Measurements from ENCODE around the gene AQP2.

Gene AQP2, protein sequence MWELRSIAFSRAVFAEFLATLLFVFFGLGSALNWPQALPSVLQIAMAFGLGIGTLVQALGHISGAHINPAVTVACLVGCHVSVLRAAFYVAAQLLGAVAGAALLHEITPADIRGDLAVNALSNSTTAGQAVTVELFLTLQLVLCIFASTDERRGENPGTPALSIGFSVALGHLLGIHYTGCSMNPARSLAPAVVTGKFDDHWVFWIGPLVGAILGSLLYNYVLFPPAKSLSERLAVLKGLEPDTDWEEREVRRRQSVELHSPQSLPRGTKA

DNA sequence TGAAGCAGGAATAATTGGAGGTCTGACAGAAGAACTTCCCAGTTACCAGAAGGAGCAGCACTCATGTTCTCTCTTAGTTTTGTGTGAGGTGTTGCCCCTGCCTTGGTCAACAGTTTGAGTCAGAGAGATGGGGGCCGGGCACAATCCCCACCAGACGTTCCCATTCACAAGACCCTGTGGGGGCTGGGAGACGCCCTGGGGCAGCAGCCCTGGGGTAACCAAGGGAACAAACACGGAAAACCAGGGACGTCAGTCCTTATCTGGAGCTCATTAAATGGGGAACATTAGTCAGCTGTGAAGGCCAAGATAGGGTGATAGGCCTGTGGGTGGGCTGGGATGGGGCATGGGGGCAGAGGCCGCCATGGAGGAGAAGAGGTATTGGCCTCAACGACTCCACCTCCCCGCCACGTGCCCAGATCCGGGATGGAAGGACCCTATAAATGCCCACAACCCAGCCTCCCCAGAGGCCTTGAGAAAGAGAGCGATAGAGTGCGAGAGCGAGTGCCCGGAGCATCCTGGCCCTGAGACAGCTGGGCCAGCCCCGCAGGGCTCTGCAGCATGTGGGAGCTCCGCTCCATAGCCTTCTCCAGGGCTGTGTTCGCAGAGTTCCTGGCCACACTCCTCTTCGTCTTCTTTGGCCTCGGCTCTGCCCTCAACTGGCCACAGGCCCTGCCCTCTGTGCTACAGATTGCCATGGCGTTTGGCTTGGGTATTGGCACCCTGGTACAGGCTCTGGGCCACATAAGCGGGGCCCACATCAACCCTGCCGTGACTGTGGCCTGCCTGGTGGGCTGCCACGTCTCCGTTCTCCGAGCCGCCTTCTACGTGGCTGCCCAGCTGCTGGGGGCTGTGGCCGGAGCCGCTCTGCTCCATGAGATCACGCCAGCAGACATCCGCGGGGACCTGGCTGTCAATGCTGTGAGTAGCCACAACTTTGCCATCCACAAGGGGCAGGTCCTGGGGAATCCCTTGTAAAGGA, at the start of gene AQP2:
Gene AQP2, plus strand, starts transcription at position 465 of the 979 bp plus-strand sequence. Its CDS starts 94 bp downstream, at position 559.
- DNase-seq = no peak

DNA sequence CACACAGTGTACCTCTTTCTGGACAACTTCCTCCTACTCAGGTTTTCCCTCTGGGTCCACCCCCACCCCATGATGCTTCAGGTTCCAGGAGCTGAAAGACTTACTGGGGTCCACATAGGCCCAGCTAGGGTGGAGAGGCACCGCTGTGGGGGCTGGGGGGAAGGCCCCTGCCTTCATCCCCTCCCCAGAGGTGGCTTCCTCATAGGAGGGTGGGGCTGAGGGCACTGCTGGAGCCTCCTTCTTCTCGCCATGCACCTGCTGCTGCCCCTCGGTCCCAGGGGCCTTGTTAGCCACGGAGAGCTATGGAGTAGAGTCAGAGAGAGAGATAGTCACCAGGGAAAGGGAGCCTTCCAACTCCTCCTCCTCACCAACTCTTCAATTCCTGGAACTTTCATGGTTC, 49.5 kb upstream of the AQP2 start:
- no peak for DNase-seq

DNA sequence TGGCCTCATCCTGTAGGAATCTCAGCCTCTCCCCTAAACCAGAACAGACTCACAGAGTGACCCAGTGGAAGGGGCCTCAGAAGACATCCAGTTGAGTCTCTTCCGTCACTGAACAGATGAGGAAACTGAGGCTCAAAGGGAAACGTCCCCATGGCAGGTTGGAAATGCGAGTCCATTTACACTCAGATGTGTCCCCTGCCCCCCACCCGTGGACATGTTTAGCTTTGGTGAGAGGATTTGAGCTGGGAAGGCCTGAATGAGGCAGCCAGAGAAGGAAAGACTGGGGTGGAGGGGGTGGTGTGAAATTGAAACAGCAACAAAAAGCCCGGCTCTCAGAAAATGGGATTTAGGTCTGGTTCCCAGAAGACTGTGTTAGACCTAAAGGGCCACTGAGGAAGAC, 48.6 kb upstream of the AQP2 start:
- no peak for DNase-seq

DNA sequence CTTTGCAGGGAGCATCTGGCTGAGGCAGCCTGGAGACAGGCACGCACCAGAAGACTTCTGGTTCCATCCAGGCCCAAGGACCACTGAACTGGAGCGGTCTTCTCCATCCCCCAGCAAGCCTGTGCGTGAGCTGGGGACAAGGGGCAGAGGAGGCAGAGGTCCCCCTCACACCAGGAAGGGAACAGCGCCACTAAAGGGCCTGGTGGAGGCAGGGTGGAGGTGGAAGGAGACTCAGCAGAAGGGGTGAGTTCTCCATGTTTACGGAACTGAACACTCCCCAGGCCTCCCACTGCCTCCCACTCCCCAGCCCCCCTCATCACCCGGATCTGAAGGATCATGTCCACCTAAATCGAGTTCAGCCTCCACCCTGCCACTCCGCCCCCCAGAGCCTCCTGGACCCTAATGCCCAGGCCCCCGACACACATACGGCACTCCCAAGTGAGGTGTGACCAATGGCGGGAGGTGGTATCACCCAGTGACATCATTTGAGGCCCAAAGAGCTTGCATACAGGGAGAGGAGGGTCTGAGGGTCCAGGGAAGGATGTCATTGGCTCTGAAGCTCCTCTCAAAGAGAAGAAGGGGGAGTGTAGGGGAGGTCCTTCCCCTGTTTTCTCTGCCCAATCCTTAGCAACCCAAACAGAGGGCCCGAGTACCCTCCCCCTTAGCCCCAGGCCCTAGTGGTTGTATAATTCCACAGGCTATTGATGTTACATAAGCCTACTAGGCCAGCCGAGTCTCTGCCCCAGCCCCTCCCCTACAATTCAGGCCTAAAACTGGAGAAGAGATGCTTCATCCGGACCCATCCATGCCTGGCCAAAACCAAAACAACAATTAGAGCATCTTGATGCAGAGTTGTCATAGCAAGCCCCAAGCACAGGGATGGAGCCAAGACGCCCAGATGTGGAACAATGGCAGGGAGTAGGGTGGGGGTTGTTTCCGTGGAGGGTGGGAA, 47.9 kb upstream of the AQP2 start:
- DNase-seq = no peak

DNA sequence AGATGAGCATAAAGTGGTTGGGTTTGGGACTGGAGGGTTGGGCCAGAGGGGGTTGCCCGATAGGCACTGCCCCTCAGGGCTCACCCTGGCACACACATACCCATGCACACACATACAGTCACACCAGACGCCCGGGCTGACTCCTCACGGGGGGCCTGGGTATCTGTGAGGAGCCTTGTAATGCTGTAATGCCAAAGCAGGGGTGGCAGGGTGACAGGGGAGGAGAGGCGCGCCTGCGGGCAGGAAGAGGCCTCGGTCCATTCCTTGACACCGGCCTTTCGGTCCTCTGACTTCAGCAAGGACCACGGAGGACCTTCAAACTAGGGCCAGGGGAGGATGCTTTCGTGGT, 47.2 kb upstream of the AQP2 start:
- DNase-seq = no peak

DNA sequence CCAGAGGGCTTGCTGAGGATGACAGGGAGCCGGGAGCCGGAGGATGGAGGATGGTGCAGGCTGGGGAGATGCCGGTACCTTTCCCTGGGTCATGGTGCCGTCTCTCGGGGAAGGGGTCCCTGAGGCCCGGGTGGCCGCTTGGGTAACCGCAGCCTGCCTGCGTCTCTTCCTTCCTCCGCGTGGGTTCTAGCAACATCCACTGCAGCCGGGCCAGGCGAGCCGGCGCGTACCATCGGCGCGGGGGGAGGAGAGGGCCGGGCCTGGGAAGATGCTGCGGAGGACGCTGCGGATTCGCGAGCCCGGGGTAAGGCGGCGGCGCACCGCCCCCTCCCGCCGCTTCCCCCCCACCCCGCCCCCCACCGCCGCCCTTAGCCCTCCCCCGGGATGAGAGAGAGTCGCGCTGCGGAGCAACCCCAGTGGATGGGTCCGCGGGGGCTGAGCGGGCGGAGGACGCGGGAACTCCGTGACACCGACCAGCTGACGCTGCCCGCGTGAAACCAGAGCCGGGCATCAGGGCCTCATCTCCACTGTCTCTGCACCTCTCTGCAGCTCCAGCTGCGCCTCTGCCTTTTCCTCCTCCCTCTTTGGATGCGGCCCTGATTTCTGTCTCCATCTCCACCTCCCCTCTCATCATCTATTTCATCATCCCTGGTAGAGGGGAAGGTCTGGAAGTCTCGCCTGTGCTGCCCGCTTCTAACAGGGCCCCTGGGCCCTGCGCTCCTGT, 46.7 kb upstream of the AQP2 start, which contains the start of gene FAIM2:
Gene FAIM2, minus strand, starts transcription at position 201 of the 724 bp plus-strand sequence. Its CDS starts 108 bp downstream, at position 93.
- no peak for DNase-seq

DNA sequence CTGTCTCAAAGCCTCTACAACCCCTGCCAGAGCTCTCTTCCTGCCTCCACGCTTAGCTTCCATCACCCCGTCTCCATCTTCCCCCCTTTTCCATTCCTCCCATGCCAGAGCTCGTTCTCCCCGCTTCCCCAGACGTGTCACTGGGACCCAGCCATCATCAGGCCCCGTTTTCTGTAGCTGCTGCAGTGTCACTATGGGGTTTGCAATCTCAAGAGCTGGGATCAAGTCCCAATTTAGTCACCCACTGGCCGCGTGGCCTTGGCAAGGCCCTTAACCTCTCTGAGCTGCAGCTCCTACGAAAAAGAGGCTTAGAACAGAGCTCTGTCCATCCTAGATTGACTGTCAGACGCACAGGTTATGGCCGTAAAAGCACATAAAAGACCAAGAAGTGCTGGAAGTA, 45.9 kb upstream of the AQP2 start:
- DNase-seq = no peak

DNA sequence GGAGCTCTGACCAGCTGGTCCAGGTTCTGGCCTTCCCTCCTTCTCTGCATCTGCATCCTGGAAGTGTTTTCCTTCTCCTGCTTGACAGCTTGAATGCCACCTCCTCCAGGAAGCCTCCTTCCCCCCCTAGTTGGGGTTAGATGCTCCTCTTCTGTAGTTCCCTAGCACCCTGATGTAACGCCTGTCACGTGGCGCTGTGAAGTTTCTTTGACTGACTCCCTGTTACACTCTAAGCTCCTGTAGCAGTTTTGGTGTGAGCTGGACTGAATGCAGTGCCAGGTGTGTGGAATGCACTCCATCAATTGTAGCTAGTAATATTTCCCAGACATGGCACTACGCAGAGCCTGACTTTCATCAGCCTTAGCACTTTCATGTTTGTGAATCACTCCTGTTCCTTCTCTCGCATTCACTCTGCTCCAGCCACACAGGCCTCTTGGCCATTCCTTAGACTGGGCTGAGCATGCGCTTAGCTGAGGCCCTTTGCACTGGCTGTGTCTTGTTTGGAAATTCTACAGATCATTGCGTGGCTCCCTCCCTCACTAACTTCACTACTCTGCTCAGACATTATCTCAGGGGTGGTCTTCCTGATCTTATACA, 44.7 kb upstream of the AQP2 start:
- DNase-seq = no peak

DNA sequence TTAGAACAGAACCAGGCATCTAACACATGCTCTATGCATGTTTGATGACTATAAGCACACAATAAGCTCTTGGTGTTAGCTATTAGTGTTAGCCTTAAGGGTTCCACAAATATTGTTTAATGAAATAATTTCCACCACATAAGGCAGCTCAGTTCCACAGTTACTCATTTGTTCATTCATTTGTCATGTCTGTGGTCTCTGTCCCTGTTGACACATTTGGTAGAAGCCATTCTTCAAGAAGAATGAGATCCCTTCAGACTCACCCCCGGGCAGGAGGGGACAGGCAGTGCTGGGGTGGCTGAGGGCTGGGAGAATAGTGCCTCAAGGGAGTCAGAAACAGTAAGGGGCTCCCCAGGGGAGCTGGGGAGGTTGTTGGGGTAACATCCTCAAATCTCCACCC, 43.2 kb upstream of the AQP2 start:
- no peak for DNase-seq

DNA sequence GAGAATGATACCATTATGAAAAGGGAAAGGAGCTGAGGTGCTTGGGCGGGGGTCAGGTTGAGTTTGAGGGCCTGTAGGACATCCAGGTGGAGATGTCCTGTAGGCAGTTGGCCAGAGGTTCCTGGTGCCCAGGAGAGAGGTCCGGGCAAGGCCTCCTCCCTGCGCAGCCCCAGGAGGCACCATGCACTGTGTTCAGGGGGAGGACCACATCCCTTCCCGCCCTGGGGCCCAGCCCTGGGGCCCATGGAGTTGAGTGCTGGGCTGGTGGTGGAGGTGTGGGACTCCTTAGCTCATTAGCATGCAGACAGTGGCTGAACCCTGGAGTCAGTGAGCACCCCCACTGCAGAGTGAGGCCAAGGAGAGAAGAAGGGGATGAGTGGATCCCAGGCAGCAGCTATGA, 41.2 kb upstream of the AQP2 start:
- no peak for DNase-seq

DNA sequence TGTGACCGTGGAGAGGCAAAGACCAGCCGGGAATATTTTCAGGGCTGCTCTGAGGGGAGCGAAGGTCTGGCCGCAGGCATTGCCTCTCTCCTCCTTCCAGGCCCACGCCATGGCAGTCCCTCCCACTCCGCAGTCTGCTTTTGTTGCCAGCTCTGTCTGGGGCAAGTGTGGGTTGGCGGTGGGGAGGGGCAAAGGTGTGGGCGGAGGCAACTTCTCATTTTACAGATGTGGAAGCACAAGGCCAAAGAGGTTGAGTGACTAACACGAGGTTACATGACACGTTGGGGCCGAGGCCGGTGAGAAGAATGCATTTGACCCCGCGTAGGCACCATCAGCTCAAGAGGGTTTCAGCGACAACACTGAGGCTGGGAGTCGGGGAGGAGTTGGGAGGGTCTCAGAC, 40.7 kb upstream of the AQP2 start:
- no peak for DNase-seq

DNA sequence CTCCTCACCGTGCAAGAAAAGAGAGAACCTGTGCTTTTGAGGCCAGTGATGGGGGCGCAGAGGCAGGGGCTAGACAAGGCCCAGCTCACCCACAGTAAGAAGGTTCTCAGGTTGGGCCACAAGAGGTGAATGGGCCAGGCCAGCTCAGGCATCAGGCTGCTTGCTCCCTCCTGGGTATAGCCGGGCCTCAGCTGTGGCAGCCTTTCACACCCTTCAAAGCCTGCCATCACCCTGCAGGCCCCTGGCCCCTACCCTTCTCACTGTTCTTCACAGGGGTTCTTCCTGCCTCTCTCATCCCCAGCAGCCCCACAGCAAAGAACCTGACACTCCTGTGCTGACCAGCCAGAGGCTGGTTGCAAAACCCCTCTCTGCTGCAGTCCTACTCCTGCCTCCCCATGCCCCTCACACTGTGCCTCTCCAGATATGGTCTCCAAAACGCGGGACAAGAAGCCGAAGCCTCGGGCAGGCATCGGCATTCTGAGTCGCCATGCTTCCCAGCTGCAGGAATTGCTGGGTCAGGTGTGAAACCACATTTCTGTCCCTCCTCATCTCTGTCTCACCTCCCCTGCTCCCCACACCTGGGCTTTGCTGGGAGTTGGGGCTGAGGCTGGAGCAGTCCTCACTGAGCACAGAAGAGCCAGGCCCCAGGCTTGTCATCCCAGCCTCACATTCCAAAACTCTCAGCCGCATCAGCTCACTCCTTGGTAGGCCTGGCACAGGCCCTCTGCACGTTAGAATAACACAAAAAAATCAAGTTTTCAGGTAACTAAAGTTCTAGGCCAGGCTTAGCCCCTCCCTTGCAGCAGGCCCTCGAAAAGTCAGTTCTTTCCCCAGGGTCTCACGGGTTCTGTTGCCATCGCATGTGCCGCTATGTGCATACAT, 40.0 kb upstream of the AQP2 start:
- no peak for DNase-seq

DNA sequence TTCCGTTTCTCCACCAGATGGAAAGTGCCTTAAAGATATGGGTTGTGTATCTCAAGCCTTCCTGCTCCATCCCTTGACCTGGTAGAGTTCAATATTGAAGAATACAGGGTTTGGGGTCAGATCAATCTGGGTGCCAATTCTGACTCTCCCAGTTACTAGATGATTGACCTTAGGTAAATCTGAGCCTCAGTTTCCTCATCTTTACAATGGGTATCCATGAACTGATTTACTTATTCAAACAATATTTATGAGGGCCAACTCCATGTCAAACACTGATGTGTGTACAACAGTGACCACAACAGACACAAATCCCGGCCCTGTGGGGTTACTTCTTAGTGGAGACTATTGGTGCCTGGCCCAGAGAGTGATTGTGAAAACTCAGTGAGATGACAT, 39.3 kb upstream of the AQP2 start:
- DNase-seq = no peak

DNA sequence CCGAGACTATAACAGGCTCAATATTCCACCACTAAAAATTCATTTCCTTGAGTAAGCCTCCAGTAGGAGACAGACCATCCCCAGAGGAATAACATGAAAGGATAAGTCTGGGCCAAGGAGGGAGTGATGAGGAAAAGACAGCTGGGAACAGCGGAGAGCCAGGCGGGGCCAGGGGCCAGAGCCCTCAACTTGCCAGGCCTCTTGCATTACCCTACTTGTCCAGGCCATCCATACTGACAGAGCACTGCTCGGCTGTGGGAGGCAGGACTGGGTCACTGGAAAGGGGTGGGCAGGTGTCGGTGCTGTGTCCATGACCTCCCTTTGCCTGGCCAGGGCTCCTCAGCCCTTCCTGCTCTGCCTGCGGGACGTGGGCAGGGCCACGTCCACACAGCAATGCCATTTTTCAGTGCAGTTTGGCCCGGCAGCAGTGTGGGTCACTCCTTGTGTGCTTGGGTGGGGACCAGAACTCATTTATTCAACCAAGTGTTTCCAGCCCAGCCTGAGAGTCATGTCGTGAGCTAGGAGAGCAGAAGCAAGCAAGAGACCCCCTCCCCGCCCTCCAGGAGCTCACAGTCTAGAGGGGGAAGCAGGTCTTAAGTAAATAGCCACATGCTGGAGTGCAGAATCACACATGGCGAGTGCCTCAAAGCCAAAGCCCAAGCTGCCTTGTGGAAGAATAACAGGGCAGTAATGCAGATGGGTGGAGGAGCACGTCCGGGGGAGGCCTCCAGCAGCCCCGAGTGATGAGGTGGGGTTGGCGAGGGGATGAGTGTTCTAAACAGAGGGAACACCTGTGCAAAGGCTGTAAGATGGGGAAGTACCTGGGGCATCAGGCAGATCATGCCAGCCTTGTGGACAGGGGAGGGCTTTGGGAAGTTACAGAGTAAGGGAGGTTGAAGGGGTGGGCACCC, 37.9 kb upstream of the AQP2 start:
- DNase-seq = no peak

DNA sequence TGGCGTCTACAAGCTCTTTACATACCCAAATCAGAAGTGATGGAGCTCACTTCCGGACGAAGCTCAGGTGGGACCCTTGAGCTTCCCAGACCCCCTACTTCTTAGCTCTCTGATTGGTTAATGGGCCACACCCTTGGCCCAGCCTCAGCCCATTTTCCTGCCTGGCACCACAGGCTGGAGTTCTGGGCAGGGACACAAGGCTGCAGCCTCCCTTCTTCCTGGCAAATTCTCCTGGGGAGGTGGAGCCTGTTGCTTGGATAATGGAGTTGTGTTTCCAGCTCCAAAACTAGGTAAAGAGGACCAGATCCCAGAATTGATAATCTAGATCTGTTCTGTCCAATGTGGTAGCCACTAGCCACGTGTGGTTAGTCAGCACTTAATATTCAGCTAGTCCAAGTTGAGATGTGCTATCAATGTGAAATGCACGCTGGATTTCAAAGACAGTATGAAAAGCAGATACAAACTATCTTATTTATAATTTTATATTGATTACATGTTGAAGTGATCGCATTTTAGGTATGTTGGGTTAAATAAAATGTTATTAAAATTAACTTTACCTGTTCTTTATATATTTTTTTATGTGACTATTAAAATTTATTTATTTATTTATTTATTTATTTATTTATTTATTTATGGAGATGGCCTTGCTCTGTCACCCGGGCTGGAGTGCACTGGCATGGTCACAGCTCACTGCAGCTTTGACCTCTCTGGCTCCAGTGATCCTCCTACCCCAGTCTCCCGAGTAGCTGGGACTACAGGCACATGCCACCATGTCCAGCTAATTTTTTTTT, 34.2 kb upstream of the AQP2 start:
- no peak for DNase-seq

DNA sequence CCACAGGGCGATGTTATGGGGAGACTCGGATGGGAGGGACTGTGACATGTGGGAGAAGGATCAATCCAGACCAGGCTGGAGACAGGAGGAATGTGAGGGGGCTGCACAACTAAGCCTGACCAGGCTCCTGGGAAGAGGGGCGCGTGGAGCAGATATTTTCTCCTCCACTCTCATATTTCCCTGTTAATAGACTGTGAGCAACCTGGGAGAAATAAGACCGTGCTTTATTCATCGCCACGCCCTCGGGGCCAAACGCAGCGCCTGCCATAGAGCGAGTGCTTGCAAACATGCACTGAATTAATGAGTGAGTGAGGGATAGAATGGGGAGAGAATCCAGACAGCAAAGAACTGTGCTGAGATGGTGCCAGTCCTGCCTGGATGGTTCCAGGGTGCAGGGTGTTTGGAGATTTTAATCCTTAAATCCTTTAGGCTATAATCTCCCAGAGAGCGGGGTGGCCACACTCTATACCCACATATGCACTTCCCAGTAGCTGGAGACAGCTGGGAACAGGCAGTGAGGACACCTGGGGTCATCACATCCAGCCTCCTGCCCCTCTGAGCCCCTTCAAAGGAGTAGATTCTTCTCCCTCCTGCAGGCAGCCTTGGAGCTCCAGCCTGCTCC, 33.3 kb upstream of the AQP2 start:
- no peak for DNase-seq

DNA sequence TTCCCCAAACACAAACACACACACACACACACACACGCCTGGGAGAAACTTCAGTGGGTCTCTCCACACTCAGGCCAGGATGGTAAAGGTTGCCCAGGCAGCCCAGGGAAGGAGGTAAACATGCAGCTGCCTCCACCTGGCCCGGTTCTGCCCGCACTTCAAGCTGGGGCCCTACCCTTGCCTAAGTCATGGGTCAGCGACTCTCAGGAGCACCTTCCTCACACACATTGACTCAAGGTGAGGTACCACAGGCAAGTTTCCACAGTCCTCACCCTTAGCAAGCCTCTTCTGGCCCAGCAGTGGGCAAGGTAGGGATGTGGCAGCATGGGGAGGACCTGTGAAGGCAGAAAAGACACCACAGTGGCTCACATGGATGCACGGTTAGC, 32.8 kb upstream of the AQP2 start:
- no peak for DNase-seq

DNA sequence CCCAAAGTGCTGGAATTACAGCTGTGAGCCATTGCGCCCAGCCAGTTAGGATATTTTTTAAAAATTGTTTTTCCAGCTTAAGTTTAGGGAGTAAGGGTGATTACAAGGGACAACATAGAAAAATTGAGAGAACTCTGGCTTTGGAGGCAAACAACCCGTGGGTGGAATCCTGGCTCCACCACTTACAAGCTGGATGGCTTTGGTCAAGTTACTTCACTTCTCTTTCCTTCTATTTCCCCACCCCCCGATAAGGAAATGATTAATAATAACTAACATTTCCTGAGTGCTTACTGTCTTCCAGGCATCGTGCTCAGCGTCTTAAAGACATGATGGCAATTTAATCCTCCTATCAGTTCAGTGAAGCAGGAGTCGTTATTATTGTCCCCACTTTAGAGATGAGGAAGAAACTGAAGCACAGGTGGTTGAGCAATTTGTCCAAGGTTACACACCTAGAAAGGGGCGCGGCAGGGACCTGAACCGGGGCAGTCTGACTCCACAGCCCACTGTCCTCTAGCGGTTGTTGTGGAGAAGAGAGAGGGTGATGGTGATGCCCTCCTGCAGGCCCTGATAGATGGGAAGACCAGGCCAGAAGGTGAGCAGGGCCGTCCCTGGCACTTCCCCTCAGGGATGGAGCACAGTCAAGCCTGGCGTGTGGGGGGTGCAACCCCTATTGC, 30.2 kb upstream of the AQP2 start:
- no peak for DNase-seq
